GM23338 (cell line): Measurements from ENCODE around the gene HSPG2. TPM values are rescaled to one million over a fixed set of nuclear protein-coding genes. Genes with fewer than 3 reads are reported as not detected.

ENCODE experiments used
- ATAC-seq: fragments of 200-7000 bp; cut with Tn5 transposase; 3 replicates; pipeline ENCODE4 v1.9.1; 2020
- DNase-seq: peaks from one replicate; pipeline ENCODE4 v3.0.0-alpha.2; 2015; ENCODE audit warnings: low spot score
- H2AFZ ChIP-seq: fragments of 200-600 bp; sonication (generic); 2 replicates; pipeline ENCODE4 v1.8.0; 2016; ENCODE audit warnings: antibody characterized with exemption, mild to moderate bottlenecking, moderate library complexity
- H3F3A ChIP-seq: fragments of 200-600 bp; sonication (generic); replicated peaks from 2 replicates; pipeline ENCODE4 v1.8.0; 2017; ENCODE audit warnings: antibody characterized with exemption, mixed run types, low read depth
- H3K27ac ChIP-seq: fragments of 200-600 bp; sonication (generic); 2 replicates; pipeline ENCODE4 v1.6.1; 2016; ENCODE audit warnings: low read depth
- H3K27me3 ChIP-seq: fragments of 200-600 bp; sonication (generic); 2 replicates; pipeline ENCODE4 v1.8.0; 2016; ENCODE audit warnings: mild to moderate bottlenecking, mixed run types, moderate library complexity; ENCODE audit not compliant: insufficient read depth
- H3K36me3 ChIP-seq: fragments of 200-600 bp; sonication (generic); 2 replicates; pipeline ENCODE4 v1.8.0; 2016; ENCODE audit warnings: mild to moderate bottlenecking; ENCODE audit not compliant: insufficient read depth
- H3K4me1 ChIP-seq: fragments of 200-600 bp; sonication (generic); 2 replicates; pipeline ENCODE4 v1.8.0; 2016; ENCODE audit warnings: mild to moderate bottlenecking, moderate library complexity; ENCODE audit not compliant: insufficient read depth
- H3K4me2 ChIP-seq: fragments of 200-600 bp; sonication (generic); 2 replicates; pipeline ENCODE4 v1.7.1; 2017; ENCODE audit warnings: mixed run types
- H3K4me3 ChIP-seq: fragments of 200-600 bp; sonication (generic); 2 replicates; pipeline ENCODE4 v1.6.1; 2016; ENCODE audit warnings: mixed run types
- H3K79me2 ChIP-seq: fragments of 200-600 bp; sonication (generic); replicated peaks from 2 replicates; pipeline ENCODE4 v1.8.0; 2017; ENCODE audit warnings: mild to moderate bottlenecking; ENCODE audit not compliant: insufficient read depth
- H3K9me2 ChIP-seq: fragments of 200-600 bp; sonication (generic); 2 replicates; pipeline ENCODE4 v1.8.0; 2017; ENCODE audit not compliant: insufficient read depth
- H4K20me1 ChIP-seq: fragments of 200-600 bp; sonication (generic); replicated peaks from 2 replicates; pipeline ENCODE4 v1.8.0; 2017; ENCODE audit warnings: mild to moderate bottlenecking; ENCODE audit not compliant: insufficient read depth
- H3K27ac Mint-ChIP-seq: 2 replicates; pipeline ENCODE4 v1.8.0; 2020; ENCODE audit warnings: inconsistent platforms, mild to moderate bottlenecking, moderate library complexity, mixed read lengths
- H3K27me3 Mint-ChIP-seq: 3 replicates; pipeline ENCODE4 v1.8.0; 2022; ENCODE audit warnings: low read depth, mild to moderate bottlenecking, moderate library complexity, mixed read lengths, inconsistent platforms; ENCODE audit not compliant: insufficient read depth, poor library complexity
- H3K36me3 Mint-ChIP-seq: 3 replicates; pipeline ENCODE4 v1.8.0; 2021; ENCODE audit warnings: low read depth, mild to moderate bottlenecking, inconsistent platforms, moderate library complexity, mixed read lengths
- H3K4me1 Mint-ChIP-seq: 3 replicates; pipeline ENCODE4 v1.8.0; 2020; ENCODE audit warnings: mild to moderate bottlenecking, inconsistent platforms, mixed read lengths
- H3K4me3 Mint-ChIP-seq: 3 replicates; pipeline ENCODE4 v1.8.0; 2021; ENCODE audit warnings: moderate library complexity, mild to moderate bottlenecking, inconsistent platforms, mixed read lengths
- H3K9me3 Mint-ChIP-seq: 3 replicates; pipeline ENCODE4 v1.8.0; 2020; ENCODE audit warnings: moderate library complexity, mild to moderate bottlenecking, inconsistent platforms, mixed read lengths
- CREB1 ChIP-seq: fragments of 250-450 bp; sonication (Bioruptor Pico); IDR thresholded peaks from 2 replicates; pipeline ENCODE4 v1.5.0; 2020; ENCODE audit warnings: low read depth, mild to moderate bottlenecking, moderate library complexity
- CTCF ChIP-seq, 2 experiments: fragments of 200-600 bp in 1 of 2; sonication (generic) in 1 of 2; conservative IDR thresholded peaks; 2 replicates each; pipeline versions ENCODE4 v1.5.1 to v1.6.1; 2016 to 2017; ENCODE audit warnings: antibody characterized with exemption in 2 of 2, low read depth in 2 of 2, mild to moderate bottlenecking in 2 of 2, moderate library complexity in 1 of 2
- ETS1 ChIP-seq: IDR thresholded peaks from 2 replicates; pipeline ENCODE4 v1.6.1; 2016; ENCODE audit warnings: antibody characterized with exemption
- EZH2 ChIP-seq: fragments of 200-600 bp; sonication (generic); IDR thresholded peaks from one replicate; pipeline ENCODE4 v1.8.0; 2017; ENCODE audit warnings: antibody characterized with exemption, mild to moderate bottlenecking, low read depth; ENCODE audit not compliant: unreplicated experiment
- EZH2phosphoT487 ChIP-seq: fragments of 200-600 bp; sonication (generic); IDR thresholded peaks from one replicate; pipeline ENCODE4 v1.8.1; 2018; ENCODE audit warnings: antibody characterized with exemption; ENCODE audit not compliant: unreplicated experiment
- JUNB ChIP-seq: IDR thresholded peaks from one replicate; pipeline ENCODE4 v1.6.1; 2016; ENCODE audit warnings: antibody characterized with exemption; ENCODE audit not compliant: unreplicated experiment
- NANOG ChIP-seq: IDR thresholded peaks from 2 replicates; pipeline ENCODE4 v1.6.1; 2016; ENCODE audit warnings: antibody characterized with exemption, borderline replicate concordance
- POLR2AphosphoS5 ChIP-seq: IDR thresholded peaks from 2 replicates; pipeline ENCODE4 v1.6.1; 2016; ENCODE audit warnings: antibody characterized with exemption, low read depth
- STAT1 ChIP-seq: IDR thresholded peaks from one replicate; pipeline ENCODE4 v1.6.1; 2016; ENCODE audit warnings: antibody characterized with exemption; ENCODE audit not compliant: unreplicated experiment
- ZNF114 ChIP-seq: fragments of 250-450 bp; sonication (Bioruptor Pico); IDR thresholded peaks from 2 replicates; pipeline ENCODE4 v1.5.0; 2020; ENCODE audit warnings: mild to moderate bottlenecking, moderate library complexity
- ZNF331 ChIP-seq: fragments of 250-450 bp; sonication (Bioruptor Pico); IDR thresholded peaks from 2 replicates; pipeline ENCODE4 v1.5.0; 2020; ENCODE audit warnings: low read depth, mild to moderate bottlenecking, moderate library complexity
- ZNF462 ChIP-seq: fragments of 250-450 bp; sonication (Bioruptor Pico); IDR thresholded peaks from 2 replicates; pipeline ENCODE4 v1.5.0; 2020; ENCODE audit warnings: mild to moderate bottlenecking, moderate library complexity
- polyA plus RNA-seq: library from polyadenylated mRNA; unstranded; fragments of >200 nt; fragmentation: Nextera tagmentation; extraction: Ambion mirVana; gene quantifications from 2 replicates; pipeline ENCODE4 v1.2.1, GENCODE V29; 2016
- total RNA-seq: library from RNA; depleted of rRNA; stranded (reverse); fragments of >200 nt; shearing (Covaris generic); gene quantifications from 2 replicates; pipeline ENCODE4 v1.2.3, GENCODE V29; 2014

Gene HSPG2
- total and polyA plus RNA-seq, 2 experiments from 2014 or later = 14.9 to 70.8 TPM

GRCh38 chr1:21843996-21844395 lies 93.1 kb downstream of the HSPG2 start (continued):
- no peak for TF ChIP-seq STAT1
- TF ChIP-seq ETS1 = no peak
- TF ChIP-seq CREB1 (CRISPR knock-in tag) = no peak
- no peak for TF ChIP-seq EZH2
- no peak for TF ChIP-seq POLR2AphosphoS5
- no peak for TF ChIP-seq NANOG
- TF ChIP-seq ZNF114 = no peak
- TF ChIP-seq CTCF (conservative IDR thresholded peaks at IDR 0.05; ENCODE audit: low read depth in 2 of 2) = no peak

DNA sequence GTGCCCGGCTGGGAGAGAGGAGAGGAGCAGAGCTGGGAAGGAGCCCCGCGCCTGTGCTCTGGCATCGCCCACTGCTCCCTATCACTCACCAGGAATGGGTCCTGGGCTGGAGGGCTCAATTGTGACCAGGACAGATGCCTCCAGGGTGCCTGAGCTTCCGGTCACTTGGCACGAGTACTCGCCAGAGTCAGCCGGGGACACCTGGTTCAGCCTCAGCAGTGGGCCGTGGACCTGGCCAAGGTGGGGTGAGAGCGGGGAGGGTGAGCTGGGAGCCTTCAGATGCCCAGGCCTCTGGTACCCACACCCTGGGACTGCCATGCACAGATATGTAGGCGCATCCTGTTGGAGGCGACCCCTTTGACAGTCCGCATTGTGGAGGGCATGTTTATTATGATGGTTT lies 93.9 kb downstream of the HSPG2 start:
- H3K4me2 ChIP-seq = no peak overlapping the region
- H3F3A ChIP-seq = no peaks in the 10 kb centered on the region
- no peak overlapping the region for H3K27ac Mint-ChIP-seq
- peaks cover 24% of the 10 kb centered on the region for H3K36me3 Mint-ChIP-seq
- DNase-seq (no peak), ATAC-seq (no peak)
- H3K4me1 Mint-ChIP-seq = no peaks in the 10 kb centered on the region
- H3K79me2 ChIP-seq = no peaks in the 10 kb centered on the region
- H3K9me2 ChIP-seq = no peaks in the 10 kb centered on the region
- no peaks in the 10 kb centered on the region for H4K20me1 ChIP-seq
- no peaks in the 10 kb centered on the region for H3K27me3 ChIP-seq
- H3K4me3 ChIP-seq = no peak overlapping the region
- H3K36me3 ChIP-seq = no peaks in the 10 kb centered on the region
- H3K4me3 Mint-ChIP-seq = no peak overlapping the region
- peaks cover 6% of the 10 kb centered on the region for H3K27me3 Mint-ChIP-seq
- H3K4me1 ChIP-seq = no peaks in the 10 kb centered on the region
- H3K9me3 Mint-ChIP-seq = no peaks in the 10 kb centered on the region
- no peak overlapping the region for H3K27ac ChIP-seq
- H2AFZ ChIP-seq = no peak overlapping the region
- TF ChIP-seq ZNF331 (CRISPR knock-in tag) (no peak), EZH2 (no peak), ZNF462 (no peak), STAT1 (no peak), ETS1 (no peak), CTCF (conservative IDR thresholded peaks at IDR 0.05; ENCODE audit: low read depth in 2 of 2) (no peak), JUNB (no peak), CREB1 (CRISPR knock-in tag) (no peak), NANOG (no peak), EZH2phosphoT487 (no peak), POLR2AphosphoS5 (no peak)
